IPS DF 6.9 (cell line): Measurements from ENCODE around the gene RIMBP2.

Experiments
- DNase-seq: peaks from one replicate; pipeline ENCODE4 v3.0.0-alpha.2; 2013; ENCODE audit warnings: low read depth, low spot score
- H3K27ac ChIP-seq: one replicate; pipeline ENCODE4 v1.5.1; 2013; ENCODE audit warnings: low read length, control low read depth
- H3K27me3 ChIP-seq: 2 replicates; pipeline ENCODE4 v1.6.1; 2013; ENCODE audit warnings: mild to moderate bottlenecking, low read length; ENCODE audit not compliant: control insufficient read depth, insufficient read depth
- H3K36me3 ChIP-seq: 2 replicates; pipeline ENCODE4 v1.6.1; 2013; ENCODE audit warnings: low read length; ENCODE audit not compliant: control insufficient read depth, insufficient read depth
- H3K4me1 ChIP-seq: 2 replicates; pipeline ENCODE4 v1.6.1; 2013; ENCODE audit warnings: low read length; ENCODE audit not compliant: control insufficient read depth, insufficient read depth
- H3K4me3 ChIP-seq: 2 replicates; pipeline ENCODE4 v1.5.1; 2013; ENCODE audit warnings: mild to moderate bottlenecking, low read length
- H3K9me3 ChIP-seq: 2 replicates; pipeline ENCODE4 v1.6.1; 2013; ENCODE audit warnings: low read length, inconsistent platforms; ENCODE audit not compliant: control insufficient read depth, insufficient read depth
- WGBS: extraction: QIAGEN DNeasy Blood & Tissue Kit; methylation state at CpG from one replicate; pipeline ENCODE4 v1.1.7; 2013; ENCODE audit warnings: mixed read lengths, missing lambda C conversion rate; ENCODE audit not compliant: insufficient read length, insufficient coverage; 5-methylcytosine and 5-hydroxymethylcytosine counted together

RIMBP2 gene

DNA sequence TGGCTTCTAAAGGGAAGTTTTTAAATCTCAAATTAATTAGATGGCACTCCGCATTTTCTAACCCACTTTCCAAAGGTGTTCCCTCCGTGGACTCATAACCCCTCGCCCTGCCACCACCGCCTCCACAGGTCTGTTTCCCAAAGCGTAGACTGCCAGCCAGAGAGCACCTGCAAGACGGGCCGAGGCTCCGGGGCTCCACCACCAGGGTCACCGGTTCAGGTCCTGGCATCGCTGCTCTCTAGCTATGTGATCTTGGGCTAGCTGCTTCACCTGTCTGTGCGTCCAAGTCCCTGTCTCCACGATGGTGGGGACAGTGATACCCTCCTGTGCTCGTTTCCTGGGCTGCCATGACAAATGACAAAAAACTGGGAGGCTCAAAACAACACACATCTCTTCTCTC is 11.5 kb downstream of the RIMBP2 start:
- Histone ChIP-seq H3K36me3 (no peaks in the 10 kb centered on the region), H3K4me1 (no peaks in the 10 kb centered on the region), H3K27ac (no peak overlapping the region), H3K27me3 (no peaks in the 10 kb centered on the region), H3K9me3 (peaks cover 25% of the 10 kb centered on the region), H3K4me3 (no peak overlapping the region)
- no peak for DNase-seq
- no CpG with 5 or more reads among the region's 13 CpGs for WGBS

DNA sequence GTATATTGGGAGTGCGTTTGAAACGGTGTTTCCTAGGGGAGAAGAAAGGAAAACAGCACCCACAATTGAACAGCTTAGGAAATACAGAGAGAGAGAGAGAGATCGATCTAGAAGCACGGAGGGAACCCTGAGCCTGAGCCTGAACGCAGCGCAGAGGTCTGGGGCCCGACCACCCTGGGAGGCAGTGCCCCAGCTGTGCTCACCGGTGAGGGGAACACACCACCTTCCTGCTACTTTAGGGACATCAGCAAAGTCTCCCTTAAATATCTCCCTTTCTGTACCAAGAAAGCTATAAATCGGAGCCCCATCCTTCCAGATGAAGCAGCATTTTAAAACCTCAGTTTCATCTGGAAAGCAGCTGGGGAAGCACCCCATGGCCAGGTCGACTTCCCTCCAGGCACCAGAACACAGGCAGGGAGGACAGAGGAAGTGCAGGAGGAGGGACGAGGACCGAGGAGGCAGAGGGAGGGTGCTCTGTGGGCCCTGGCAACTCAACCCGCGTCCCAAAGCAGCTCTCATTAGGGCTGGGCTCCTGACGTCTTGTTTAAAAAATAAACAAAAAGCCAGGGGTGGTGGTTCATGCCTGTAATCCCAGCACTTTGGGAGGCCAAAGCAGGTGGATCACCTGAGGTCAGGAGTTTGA is 12.2 kb downstream of the RIMBP2 start:
- no peaks in the 10 kb centered on the region for H3K36me3 ChIP-seq
- no peak overlapping the region for H3K4me3 ChIP-seq
- no CpG with 5 or more reads among the region's 15 CpGs for WGBS
- no peaks in the 10 kb centered on the region for H3K4me1 ChIP-seq
- no peak for DNase-seq
- H3K9me3 ChIP-seq, result peaks cover 20% of the 10 kb centered on the region
- H3K27ac ChIP-seq, result no peak overlapping the region
- H3K27me3 ChIP-seq, result no peaks in the 10 kb centered on the region

DNA sequence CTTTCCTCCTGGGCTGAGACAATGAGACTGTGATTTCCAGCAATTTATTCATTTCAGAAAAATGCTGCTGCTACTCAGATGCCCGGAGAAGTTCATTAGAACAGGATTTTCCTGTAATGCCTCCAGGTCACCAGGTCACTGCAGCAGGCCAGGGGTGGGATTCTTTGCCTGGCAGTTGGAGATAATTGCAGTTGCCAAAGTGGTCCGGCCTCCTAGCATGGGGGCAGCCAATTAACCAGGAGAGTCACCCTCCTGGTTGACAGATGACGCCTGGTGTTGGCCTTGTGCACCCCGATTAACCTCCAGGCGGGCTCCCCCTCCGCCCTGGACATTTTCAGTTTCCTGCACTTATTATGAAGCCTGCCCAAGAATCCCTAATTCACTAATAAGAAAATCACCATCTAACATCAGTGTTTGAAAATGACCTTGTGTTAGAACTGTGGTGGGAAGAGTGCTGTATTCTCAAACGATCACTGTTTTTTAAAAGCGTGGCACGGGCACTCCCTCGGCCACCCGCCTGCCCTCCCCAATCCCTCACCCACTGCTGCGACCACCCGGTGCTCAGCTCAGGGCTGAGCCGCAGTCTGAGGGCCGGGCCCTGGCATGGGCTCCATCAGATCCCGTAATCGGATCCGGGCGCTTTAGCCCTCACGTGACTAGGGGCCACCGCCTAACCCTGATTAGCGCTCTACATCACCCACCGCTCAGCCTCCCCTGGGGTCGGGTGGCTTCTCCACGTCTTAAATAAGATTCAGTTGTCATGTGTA is 12.9 kb downstream of the RIMBP2 start:
- Histone ChIP-seq H3K4me1 (no peaks in the 10 kb centered on the region), H3K9me3 (peaks cover 19% of the 10 kb centered on the region), H3K27ac (no peak overlapping the region), H3K27me3 (no peaks in the 10 kb centered on the region), H3K36me3 (no peaks in the 10 kb centered on the region), H3K4me3 (no peak overlapping the region)
- DNase-seq, result no peak
- no CpG with 5 or more reads among the region's 25 CpGs for WGBS

DNA sequence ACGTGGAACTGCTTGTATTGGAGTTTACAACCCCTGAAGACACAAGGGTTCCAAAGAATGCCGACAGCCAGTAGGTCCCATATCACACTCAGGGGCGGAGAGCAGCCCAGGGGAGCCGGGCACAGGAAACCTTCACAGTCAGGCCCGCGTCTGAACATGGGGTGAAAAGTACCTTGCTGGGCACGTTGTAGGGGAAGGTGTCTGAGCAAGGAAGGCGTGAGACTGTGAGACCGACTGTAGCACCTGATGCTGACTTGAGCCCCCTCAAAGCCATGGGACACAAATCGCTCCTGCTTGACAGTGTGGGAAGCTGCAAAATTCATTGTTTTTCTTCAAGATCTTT is 14.7 kb downstream of the RIMBP2 start:
- no peak overlapping the region for H3K4me3 ChIP-seq
- no peak for DNase-seq
- H3K9me3 ChIP-seq, result peaks cover 19% of the 10 kb centered on the region
- no CpG with 5 or more reads among the region's 10 CpGs for WGBS
- no peaks in the 10 kb centered on the region for H3K36me3 ChIP-seq
- H3K27me3 ChIP-seq, result no peaks in the 10 kb centered on the region
- no peaks in the 10 kb centered on the region for H3K4me1 ChIP-seq
- H3K27ac ChIP-seq, result no peak overlapping the region

DNA sequence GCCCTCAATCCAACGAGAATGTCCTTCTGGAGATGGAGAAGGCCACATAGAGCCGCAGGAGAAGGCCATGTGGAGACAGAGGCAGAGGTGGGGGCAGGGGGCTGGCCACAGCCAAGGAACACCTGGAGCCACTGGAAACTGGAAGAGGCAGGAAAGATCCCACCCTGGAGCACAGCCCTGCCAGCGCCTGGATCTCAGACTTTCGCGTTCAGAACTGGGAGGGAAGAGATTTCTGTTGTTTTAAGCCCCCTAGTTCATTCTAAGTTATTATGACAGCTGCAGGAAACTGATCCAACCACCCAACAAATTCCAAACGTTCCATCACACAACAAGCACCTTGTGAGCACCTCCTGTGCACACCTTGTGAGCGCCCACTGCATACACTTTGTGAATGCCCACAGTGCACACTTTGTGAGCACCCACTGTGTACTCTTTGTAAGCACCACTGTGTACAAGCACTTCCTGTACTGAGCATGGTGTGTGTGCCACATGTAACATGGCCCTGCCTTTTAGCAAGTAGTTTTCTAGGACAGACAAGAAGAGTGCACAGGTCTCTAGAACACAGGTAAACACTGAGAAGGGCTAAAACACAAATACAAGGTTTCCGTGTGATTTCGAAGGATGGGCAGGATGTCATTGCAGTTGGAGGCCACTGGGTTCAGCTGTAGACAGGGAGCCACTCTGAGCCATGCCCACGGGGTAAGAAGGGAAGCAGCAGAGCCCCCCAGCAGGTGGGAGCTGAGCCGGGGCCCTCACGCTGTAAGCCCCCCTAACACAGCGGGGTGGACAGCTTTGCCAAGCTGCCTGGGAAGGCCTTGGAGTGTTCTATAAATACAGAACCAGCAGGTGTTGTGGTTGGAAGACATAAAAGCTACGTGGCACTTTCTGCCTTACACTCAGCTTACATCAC is 15.4 kb downstream of the RIMBP2 start:
- peaks cover 22% of the 10 kb centered on the region for H3K9me3 ChIP-seq
- no CpG with 5 or more reads among the region's 14 CpGs for WGBS
- no peaks in the 10 kb centered on the region for H3K36me3 ChIP-seq
- no peaks in the 10 kb centered on the region for H3K27me3 ChIP-seq
- no peak overlapping the region for H3K4me3 ChIP-seq
- no peak overlapping the region for H3K27ac ChIP-seq
- no peaks in the 10 kb centered on the region for H3K4me1 ChIP-seq
- DNase-seq, result no peak

DNA sequence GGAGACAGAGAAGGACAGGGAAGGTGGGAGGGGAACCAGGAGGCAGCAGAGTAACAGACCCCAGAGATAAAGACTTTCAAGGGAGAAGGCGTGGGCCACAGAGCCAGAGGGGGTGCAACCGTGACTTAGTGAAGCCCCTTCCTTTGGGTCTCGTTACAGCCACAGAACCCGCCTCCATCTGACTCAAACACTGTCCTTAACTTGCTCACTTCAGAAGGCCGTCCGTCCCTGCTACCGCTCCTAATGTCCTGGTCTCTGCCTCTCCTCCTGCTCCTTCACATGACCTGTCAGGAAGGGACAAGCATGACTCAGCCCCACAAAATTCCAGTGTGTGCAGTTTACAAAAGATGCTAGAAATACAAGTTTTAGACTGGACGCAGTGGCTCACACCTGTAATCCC is 18.0 kb downstream of the RIMBP2 start:
- no peaks in the 10 kb centered on the region for H3K27me3 ChIP-seq
- DNase-seq, result no peak
- H3K9me3 ChIP-seq, result peaks cover 27% of the 10 kb centered on the region
- no peak overlapping the region for H3K4me3 ChIP-seq
- WGBS, result no CpG with 5 or more reads among the region's 8 CpGs
- no peak overlapping the region for H3K27ac ChIP-seq
- H3K36me3 ChIP-seq, result no peaks in the 10 kb centered on the region
- H3K4me1 ChIP-seq, result no peaks in the 10 kb centered on the region

DNA sequence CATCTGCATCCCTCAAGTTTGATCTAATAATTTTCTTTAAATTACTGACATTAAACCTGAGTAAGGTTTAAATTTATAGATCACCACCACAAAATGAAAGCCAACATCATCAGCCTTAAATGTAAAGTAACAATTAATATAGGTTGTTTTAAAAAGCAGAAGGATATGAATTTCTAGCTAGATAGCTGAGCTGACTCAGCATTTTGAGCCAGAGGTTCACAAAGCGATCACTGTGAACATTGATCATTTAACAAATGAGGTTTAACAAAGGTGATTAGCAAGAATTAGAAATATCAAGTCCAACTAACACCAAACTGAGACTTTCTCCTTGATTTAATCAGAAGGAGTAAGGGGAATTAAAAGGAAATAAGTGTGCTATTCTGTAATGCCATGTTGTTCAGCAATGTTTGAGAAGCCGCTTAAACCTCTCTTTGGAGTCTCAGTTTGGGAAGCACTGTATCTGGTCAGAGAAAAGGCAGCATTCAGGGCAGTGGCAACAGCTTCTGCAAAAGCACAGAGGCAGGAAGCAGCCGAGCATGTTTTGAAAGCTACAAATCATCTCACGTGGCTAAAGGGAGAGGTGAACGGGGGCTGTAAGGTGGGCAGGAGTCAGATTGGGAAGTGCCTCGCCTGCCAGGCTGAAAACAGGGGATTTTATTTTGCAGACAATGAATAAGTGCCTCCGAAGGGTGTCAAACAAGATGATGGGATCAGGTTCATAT is 19.6 kb downstream of the RIMBP2 start:
- no peaks in the 10 kb centered on the region for H3K36me3 ChIP-seq
- no peak overlapping the region for H3K27ac ChIP-seq
- no peak for DNase-seq
- H3K27me3 ChIP-seq, result no peaks in the 10 kb centered on the region
- WGBS, result no CpG with 5 or more reads among the region's 7 CpGs
- no peak overlapping the region for H3K4me3 ChIP-seq
- no peaks in the 10 kb centered on the region for H3K4me1 ChIP-seq
- H3K9me3 ChIP-seq, result peaks cover 32% of the 10 kb centered on the region

DNA sequence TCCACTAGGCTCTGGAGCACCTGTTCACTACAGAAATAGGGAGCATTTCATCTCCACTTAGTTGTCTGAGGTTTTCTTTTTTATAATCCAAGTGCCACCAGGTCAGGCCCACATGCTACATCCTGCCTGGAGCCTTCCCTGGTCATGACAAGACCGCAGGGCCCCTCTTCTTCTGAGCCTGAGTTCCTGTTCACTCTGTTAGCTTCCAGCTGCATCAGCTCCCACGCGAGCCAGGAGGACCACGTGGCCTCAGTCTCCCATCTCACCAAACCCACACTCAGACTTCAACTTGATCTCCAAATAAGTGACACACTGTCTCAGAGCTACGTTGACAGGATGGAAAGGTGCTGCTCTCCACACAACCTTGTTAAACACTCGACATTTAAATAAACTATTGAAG is 21.0 kb downstream of the RIMBP2 start:
- Histone ChIP-seq H3K27me3 (no peaks in the 10 kb centered on the region), H3K4me1 (no peaks in the 10 kb centered on the region), H3K4me3 (no peak overlapping the region), H3K27ac (no peak overlapping the region), H3K9me3 (peaks cover 27% of the 10 kb centered on the region), H3K36me3 (no peaks in the 10 kb centered on the region)
- DNase-seq, result no peak
- no CpG with 5 or more reads among the region's 6 CpGs for WGBS

DNA sequence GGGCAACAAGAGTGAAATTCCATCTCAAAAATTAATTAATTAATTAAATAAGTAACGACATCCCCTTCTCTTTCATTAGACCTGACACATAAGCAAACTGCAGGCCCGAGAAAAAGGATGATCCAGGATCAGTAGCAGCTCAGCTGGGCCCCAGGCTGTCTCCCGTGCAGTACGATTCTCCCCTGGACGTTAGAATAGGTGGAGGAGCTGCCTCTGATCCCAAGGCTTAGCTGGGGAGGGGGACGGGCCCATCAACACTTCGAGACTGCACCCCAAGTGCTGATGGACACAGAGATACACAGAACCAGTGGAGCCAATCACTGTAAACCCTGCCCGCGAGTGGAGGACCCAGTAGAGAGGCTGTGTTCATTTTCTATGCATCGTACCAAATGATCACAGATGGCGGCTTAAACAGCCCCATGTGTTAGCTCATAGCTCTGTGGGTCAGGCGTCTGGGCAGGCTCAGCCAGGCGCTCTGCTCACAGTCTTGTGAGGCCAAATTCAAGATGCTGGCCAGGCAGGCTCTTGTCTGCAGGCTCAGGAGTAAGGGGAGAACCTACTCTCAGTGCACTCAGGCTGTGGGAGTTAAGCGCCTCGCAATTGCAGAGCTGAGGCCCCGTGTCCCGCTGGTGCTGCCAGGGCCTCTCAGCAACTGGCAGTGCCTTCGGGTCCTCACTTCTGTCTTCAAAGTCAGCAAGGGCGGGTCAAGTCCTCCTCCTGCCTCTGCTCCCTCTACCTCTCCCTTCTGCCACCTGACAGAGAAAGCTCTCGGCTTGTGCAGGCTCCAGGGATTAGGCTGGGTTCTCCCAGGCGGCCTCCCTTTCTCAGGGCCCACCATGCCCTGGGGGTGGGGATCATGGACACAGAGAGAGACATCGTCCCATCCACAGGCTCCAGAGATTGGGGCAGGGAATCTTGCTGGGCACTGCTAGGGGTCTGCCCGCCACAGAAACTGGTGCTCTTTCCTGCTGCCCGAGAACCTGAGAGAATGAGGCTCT is 26.4 kb downstream of the RIMBP2 start:
- no peak for DNase-seq
- H3K36me3 ChIP-seq, result no peaks in the 10 kb centered on the region; the same call in 1 of the 2 replicates
- no peaks in the 10 kb centered on the region for H3K4me1 ChIP-seq
- no peak overlapping the region for H3K4me3 ChIP-seq
- no peaks in the 10 kb centered on the region for H3K27me3 ChIP-seq
- peaks cover 28% of the 10 kb centered on the region for H3K9me3 ChIP-seq
- no peak overlapping the region for H3K27ac ChIP-seq
- WGBS, result no CpG with 5 or more reads among the region's 24 CpGs
